ENCODE results near the gene BLVRB.
"Not testable (repeated sequence)": the region's sequence is repeated elsewhere in the genome, so short reads cannot be mapped to it uniquely, and the experiment has no call there.

BLVRB gene

DNA sequence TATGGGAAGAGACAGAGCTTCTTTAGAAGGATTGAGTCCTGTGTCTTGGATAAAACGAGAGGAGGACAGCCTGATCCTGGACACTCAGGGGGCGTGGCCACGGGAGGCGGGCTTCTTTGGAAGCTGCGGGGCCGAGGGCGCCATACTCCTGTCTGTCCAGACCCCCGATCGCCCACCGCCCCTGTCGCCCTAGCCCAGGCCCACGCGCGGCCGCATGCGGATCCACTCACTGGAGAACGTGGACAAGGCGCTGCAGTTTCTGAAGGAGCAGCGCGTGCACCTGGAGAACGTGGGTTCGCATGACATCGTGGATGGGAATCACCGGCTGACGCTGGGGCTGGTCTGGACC, 24.3 kb upstream of the BLVRB start:
- DNase-seq: no peak

DNA sequence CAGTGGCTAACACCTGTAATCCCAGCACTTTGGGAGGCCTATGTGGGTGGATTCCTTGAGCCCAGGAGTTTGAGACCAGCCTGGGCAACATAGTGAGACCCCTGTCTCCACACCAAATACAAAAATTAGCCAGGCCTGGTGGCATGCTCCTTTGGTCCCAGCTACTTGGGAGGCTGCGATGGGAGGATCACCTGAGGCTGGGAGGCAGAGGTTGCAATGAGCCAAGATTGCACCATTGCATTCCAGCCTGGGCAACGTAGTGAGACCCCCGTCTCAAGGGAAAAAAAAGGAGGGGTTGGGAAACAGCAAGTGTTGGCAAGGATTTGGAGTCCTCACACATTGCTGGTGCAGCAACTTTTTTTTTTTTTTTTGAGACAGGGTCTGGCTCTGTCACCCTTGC, 20.5 kb upstream of the BLVRB start:
- no peak for DNase-seq

DNA sequence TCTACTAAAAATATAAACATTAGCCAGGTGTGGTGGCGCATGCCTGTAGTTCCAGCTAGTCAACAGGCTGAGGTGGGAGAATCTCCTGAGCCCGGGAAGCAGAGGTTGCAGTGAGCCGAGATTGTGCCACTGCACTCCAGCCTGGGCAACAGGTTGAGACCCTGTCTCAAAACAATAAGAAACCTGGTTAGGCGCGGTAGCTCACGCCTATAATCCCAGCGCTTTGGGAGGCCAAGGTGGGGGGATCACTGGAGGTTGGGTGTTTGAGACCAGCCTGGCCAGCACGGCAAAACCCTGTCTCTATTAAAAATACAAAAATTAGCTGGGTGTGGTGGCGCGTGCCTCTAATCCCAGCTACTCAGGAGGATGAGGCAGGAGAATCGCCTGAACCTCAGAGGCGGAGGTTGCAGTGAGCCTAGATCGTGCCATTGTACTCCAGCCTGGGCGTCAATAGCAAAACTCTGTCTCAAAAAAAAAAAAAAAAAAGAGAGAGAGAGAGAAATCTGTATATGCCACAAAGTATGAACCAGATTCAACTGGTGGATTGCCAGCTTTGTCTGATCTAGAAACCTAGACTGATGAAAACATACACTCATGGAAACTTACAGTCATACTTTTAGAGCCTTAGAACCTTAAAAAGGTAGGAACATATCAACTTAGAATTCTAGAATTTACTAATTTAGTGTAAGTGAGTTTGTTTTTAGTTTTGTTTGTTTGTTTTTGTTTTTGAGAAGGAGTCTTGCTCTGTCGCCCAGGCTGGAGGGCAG, 10.5 kb upstream of the BLVRB start:
- DNase-seq: not testable (repeated sequence)

DNA sequence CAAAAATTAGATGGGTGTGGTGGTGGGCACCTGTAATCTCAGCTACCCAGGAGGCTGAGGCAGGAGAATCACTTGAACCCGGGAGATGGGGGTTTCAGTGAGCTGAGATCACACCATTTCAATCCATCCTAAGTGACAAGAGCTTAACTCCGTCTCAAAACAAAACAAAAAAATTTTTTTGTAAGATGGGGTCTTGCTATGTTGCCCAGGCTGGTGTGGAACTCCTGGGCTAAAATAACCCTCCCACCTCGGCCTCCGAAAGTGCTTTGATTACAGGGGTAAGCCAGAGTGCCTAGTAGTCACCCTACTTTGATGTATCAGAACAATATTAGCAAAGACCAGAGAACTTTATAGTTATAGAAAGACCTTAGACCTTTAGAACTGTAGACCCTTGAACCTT, 9.2 kb upstream of the BLVRB start:
- no peak for DNase-seq

DNA sequence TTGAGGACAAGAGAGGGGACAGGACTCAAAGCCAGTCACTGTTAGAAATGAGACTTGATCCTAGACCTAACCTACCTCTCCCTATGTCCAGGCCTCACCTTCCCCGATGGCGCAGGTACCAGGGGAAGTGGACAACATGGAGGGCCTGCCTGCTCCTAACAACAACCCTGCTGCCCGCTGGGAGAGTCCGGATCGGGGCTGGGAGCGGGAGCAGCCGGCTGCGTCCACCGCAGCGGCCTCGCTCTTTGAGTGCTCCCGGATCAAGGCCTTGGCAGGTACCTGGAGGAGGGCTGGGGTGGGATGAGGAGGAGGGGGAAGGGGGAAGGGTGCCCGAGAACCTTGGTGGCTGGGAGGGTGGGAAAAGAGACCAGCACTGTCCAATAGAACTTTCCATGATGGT, 7.0 kb upstream of the BLVRB start:
- no peak for DNase-seq

DNA sequence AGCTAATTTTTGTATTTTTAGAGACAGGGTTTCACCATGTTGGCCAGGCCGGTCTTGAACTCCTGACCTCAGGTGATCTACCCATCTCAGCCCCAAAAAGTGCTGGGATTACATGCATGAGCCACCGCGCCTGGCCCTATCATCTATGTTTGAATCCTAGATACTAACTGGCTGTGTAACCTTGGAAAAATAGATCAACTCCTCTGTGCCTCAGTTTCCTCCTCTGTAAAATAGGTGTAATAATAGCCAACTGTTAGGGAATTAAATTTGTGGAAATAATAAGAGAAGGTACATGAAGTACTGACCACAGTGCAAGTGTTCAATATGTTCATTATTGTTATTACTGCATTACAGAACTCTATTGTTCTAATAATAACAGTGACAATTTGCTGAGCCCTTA, 5.6 kb upstream of the BLVRB start:
- no peak for DNase-seq

DNA sequence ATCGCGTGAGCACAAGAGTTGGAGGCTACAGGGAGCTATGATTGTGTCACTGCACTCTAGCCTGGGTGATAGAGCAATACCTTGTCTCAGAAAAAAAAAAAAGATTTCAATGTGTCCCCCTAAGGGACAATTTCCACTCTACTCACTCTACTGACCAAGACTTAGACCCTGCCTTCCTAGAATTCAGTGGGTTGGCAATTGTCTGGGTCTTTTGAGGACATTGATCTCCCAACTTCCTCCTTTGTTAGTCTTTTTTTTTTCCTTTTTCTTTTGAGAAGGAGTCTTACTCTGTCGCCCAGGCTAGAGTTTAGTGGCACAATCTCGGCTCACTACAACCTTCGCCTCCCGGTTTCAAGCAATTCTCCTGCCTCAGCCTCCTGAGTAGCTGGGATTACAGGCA, 3.5 kb upstream of the BLVRB start:
- no peak for DNase-seq

DNA sequence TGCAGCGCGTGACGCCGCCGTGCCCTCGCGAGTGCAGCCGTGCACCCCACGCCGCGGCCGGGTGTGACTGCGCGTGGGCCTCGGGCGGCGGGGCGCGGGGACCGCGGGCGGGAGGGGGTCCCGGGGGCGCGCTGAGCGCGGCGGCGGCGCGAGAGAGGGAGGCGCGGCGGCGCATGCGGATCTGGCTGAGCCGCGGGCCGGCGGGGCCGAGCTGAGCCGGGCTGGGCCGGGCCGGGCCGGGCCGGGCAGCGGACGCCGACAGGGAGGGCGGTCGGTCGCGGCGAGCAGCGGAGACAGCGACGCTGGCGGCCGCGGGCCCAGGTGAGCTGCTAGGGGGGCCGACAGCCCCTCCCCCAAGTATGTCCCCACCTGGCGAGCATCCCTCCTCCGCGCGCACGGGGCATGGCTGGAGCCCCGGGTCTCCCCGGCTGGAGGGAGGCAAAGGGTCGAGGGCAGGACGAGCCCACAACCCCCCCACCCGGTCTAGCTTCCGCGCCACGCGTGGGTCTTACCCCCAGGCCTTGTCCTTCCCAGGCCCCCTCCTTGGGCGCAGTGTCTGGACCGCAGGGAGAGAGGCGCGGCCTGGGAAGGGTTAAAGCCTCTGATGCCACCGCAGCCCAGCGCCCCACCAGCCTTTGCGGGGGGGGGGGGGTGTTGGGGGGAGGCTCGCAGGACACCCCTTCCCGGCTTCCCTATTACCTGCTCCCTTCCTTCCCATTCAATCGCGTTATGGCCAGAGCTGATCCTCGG, 1.6 kb upstream of the BLVRB start, which contains the start of gene SPTBN4:
Gene SPTBN4, plus strand, starts transcription at position 17 of the 750 bp plus-strand sequence. CDS start 5,621 bp downstream, outside the sequence.
- peak in 12 of 58 donors; percentile 14 to 71 (median 32) for DNase-seq

DNA sequence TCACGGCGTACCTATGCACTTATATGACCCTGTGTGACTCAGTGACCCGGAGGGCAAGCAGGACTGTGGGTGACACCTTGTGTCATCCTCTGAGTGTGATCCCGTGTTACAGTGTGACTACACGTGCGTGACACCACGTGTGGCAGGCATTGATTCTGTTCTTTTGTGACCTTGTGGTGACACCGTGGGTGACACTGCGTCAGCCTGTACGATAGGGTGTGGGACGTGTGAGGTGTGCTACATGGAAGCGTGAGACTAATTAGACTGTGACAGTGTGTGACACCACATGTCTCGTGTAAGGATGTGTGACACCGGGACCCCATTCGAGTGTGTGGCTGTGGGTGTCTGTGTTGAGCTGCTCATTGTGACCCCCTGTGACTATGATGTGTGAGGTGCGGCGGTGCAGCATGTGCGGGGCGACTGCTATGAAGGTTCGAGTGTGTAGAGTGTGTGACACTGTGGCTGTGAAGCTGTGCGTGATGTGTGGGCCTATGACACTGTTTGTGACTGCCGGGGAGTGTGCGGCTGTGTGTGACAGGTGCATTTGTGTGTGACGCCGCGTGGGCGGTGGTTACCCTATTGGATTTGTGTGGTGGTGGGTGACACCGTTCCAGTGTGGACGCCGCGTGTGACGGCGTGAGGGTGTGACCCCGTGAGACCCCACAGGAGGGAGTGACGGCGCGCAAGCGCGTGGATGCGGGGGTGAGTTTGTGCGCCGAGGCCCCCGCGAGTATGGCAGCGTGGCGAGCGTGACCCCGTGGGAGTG, 857 bp upstream of the BLVRB start:
- peak in 46 of 58 donors; percentile 18 to 77 (median 45) for DNase-seq

DNA sequence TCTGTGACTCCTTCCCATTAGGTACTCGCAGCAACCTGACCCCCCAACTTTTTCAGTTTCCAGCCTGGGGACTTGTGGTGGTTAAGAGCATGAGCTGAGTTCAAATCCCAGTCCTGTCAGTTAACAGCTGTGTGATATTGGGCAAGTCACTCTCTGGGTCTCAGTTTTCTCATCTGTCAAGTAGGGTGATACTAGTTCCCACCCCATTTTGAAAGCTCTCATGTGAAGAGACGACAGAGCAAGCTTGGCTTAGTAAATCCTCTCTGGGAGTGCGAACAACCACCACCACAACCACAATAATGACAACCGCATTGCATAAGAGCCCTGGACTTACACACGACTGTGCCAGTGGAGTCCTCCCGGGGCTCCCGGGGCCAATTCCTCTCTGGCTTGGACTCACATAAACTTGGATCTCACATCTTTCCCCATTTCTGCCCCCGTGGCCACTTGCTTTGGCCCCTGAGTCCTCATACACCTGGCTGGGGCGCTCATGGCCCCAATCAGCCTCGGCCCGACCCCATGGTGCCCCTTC, 454 bp downstream of the BLVRB start:
- DNase-seq: peak in 7 of 58 donors; percentile 31 to 71 (median 50)

DNA sequence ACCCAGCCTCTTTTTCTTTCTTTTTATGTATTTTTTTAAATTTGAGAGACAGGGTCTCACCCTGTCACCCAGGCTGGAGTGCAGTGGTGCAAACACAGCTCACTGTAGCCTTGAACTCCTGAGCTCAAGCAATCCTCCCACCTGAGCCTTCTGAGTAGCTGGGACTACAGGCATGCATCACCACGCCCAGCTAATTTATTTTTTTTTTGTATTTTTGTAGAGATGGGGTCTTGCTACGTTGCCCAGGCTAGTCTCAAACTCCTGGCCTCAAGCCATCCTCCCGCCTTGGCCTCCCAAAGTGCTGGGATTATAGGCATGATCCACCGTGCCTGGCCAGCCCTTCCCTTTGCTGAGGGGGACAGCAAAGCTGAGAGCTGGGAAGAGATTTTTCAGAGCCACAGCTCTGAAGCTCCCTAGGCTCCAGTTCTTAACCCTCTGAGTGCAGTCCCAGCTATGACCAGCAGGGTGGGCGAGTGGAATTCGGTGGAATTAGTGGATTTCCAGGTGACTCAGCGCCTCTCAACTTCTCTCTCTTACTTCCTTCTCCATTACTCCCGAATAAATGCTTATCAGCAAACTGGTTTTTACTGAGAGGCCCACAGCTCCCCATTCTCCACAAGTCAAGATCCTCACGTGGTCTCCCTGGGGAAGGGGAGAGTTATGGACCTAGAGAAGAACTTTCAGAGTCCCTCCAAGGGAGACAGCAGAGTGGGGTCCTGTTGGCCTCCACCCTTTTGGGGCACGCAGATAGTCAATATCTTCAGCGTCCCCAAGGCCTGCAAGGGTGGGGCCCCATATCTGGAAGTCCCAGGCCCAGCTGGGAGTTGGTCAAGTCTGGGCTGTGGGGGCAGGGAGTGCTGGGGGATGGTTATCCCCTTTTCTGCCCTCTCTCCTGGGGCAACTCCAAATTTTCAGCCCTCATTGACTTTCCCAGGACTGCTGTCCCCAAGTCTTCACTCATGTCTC, 1.2 kb downstream of the BLVRB start:
- peak in 55 of 58 donors; percentile 5 to 81 (median 46) for DNase-seq

DNA sequence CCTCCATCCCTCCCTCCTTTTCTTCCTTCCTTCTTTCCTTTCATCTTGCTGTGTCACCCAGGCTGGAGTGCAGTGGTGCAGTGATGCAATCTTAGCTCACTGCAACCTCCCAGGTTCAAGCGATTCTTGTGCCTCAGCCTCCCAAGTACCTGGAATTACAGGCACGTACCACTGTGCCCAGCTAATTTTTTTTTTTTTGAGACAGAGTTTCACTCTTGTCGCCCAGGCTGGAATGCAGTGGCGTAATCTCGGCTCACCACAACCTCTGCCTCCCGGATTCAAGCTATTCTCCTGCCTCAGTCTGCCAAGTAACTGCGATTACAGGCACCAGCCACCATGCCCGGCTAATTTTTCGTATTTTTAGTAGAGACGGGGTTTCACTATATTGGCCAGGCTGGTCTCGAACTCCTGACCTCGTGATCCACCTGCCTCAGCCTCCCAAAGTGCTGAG, 1.9 kb downstream of the BLVRB start:
- not testable (repeated sequence) for DNase-seq

DNA sequence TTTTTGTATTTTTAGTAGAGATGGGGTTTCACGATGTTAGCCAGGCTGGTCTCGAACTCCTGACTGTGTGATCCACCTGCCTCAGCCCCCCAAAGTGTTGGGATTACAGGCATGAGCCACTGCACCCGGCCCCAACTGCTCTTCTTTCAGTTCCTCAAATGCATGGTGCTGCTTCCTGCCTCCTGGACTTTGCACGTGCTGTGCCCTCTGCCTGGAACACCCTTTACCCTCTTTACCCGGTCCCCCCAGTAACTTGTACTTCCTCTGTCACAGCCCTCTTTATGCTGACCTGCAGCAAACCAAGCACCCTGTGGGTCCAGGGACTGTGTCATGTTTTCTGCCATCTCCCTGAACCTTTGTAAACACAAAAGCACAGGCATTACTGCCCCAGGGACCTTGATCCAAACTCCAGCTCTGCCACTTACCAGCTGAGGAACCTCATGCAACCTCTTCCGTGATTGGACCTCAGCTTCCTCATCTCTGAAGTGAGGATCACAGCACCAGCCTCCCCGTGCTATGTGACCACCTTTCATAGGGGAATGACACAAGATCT, 3.8 kb downstream of the BLVRB start:
- DNase-seq: peak in 4 of 58 donors; percentile 4 to 14 (median 6)

DNA sequence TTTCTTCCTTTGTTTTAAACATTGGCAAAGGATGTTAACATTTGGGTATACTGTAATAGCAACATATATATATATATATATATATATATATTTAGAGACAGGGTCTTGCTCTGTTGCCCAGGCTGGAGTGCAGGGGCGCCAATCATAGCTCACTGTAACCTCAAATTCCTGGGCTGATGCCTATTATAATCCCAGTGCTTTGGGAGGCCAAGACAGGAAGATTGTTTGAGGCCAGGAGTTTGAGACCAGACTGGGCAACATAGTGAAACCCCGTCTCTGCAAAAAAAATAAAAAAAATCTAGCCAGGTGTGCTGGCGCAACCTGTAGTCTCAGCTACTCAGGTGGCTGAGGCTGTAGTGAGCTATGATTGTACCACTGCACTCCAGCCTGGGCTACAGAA, 5.4 kb downstream of the BLVRB start:
- no peak for DNase-seq

DNA sequence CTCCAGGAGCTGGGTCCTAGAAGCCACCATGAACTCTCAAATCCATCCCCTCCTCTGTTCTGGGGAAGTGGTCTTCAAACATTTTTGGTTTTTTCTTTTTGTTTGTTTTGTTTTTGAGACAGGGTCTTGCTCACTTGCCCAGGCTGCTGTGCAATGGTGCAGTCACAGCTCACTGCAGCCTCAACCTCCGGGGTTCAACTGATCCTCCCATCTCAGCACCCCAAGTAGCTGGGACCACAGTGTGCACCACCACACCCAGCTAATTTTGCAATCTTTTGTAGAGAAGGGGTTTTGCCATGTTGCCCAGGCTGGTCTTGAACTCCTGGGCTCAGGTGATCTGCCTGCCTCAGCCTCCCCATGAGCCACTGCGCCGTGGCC, 7.0 kb downstream of the BLVRB start:
- DNase-seq: no peak

DNA sequence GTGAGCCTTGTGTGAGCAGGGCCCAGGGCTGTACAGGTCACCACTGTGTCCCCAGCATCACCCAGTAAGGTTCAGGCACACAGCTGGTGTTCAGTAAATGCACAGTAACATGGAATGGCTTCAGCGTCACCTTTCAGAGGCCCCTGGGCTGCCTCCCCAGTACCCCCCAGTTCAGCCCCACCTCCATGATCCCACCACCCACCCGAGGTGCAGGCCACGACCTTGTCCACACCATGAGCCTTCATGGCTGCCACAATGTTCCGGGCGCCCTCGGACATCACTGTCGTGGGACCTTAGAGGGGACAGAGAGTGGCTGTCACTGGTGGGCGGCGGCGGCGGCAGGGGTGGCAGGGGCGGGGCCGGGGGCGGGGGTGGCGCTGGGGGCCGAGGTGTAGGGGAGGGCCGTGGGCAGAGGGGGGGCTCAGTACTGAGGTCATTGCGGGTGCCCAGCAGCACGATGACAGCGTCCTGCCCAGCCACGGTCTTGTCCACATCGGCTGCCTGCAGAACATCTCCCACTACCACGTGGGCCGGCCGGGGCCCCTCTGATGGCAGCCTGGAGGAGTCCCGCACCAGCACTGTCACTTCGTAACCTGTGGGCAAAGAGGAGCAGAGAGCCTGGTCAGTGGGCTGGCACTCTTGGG, 7.5 kb downstream of the BLVRB start:
- no peak for DNase-seq

DNA sequence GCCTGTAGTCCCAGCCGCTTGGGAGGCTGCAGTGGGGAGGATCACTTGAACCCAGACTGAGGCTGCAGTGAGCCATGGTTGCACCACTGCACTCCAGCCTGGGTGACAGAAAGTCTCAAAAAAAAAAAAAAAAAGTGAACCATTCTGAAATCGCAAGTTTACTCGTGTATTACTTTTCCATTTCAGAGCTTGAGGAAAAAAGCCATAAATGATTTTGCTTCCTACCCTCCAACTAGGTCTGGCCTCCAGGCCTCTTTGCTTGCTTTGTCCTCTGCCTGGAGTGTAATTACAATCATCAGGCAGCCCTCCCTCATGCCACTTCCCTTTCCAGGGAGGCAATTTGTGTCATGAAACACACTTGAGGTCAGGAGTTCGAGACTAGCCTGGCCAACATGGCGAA, 8.5 kb downstream of the BLVRB start:
- no peak for DNase-seq

DNA sequence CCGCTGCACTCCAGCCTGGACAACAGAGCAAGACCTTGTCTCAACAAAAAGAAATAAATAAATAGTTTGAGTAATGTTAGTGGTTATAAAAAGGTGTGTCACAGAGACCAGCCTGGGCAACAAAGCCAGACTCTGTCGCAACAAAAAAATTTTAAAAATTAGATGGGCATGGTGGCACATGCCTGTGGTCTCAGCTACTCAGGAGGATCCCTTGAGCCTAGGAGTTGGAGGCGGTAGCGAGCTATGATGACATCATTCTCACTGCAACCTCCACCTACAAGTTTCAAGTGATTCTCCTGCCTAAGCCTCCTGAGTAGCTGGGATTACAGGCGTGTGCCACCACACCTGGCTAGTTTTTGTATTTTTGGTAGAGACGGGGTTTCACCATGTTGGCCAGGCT, 11.6 kb downstream of the BLVRB start:
- not testable (repeated sequence) for DNase-seq

DNA sequence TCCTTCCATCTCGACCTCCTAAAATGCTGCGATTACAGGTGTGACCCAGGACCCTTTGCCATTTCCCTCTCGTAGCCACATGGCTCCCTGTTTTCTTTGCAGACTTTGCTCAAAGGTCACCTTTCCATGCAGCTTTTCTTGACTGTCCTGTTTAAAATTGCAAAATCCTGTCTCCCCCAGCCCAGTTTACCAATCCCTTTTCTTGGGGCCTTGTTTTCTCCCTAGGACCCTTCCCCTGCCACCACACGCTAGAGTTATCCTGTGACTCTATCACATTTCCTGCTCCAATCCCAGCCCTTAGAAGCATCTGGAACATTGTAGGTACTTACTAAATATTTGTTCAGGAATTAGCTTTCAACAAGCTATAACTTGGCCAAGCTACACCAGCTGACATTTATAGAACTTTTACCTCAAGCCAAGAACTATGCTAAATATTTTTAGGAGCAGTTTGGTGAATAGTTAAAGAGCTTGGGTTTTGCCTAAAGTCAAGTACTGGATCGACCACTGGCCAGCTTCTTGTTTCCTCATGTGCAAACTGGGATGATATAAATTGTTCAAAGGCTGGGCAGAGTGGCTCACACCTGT, 12.3 kb downstream of the BLVRB start:
- DNase-seq: no peak

All from anterior cingulate cortex (tissue), 58 donors.